Gastrocnemius medialis (tissue), 4 donors: ENCODE data around the gene SLCO1A2. TPM values are rescaled to one million over a fixed set of nuclear protein-coding genes. Genes with fewer than 3 reads are reported as not detected.

Source experiments
- ATAC-seq, 2 donors: fragments of 150-250 bp; one replicate each; pipeline ENCODE4 v1.9.1; 2016
- DNase-seq, 2 donors: peaks; one replicate each; pipeline ENCODE4 v3.0.0-alpha.2; 2019
- H3K27ac ChIP-seq, 4 donors: fragments of 200-600 bp; sonication (generic); 1 replicate in 1 of 4; 2 replicates in 3 of 4; pipeline ENCODE4 v1.5.1; 2016 to 2018; ENCODE audit warnings: mild to moderate bottlenecking in 2 of 4, moderate library complexity in 1 of 4
- H3K27me3 ChIP-seq, 3 donors: fragments of 200-600 bp; sonication (generic) in 2 of 3; 1 replicate in 1 of 3; 2 replicates in 2 of 3; pipeline versions ENCODE4 v1.5.1 to v1.6.0; 2016 to 2019; ENCODE audit warnings: mild to moderate bottlenecking in 1 of 3, moderate library complexity in 1 of 3
- H3K36me3 ChIP-seq, 2 donors: fragments of 200-600 bp; sonication (generic) in 1 of 2; one replicate each; pipeline ENCODE4 v1.5.1; 2017 to 2018
- H3K4me1 ChIP-seq, 2 donors: fragments of 200-600 bp; sonication (generic) in 1 of 2; one replicate each; pipeline ENCODE4 v1.5.1; 2016 to 2017; ENCODE audit warnings: mild to moderate bottlenecking in 2 of 2
- H3K4me3 ChIP-seq, 4 donors: fragments of 200-600 bp; sonication (generic) in 3 of 4; 1 replicate in 1 of 4; 2 replicates in 3 of 4; pipeline ENCODE4 v1.5.1; 2016 to 2019; ENCODE audit warnings: mild to moderate bottlenecking in 2 of 4
- H3K9me3 ChIP-seq, 3 donors: fragments of 200-600 bp; sonication (generic) in 2 of 3; 1 replicate in 1 of 3; 2 replicates in 2 of 3; pipeline ENCODE4 v1.5.1; 2016 to 2019
- POLR2A ChIP-seq, 2 donors: fragments of 450-650 bp; IDR thresholded peaks; one replicate each; pipeline ENCODE4 v1.6.1; 2017; ENCODE audit warnings: antibody characterized with exemption in 2 of 2, mild to moderate bottlenecking in 2 of 2, moderate library complexity in 2 of 2
- in situ Hi-C, 4 donors: fragments of 200-750 bp; cut with MboI; loops; one replicate each; pipeline versions ENCODE4 v1.15.0 to v1.8.0; 2017; ENCODE audit warnings: low sequenced_read_pairs in 4 of 4
- intact Hi-C: fragments of 100-400 bp; cut with DNase I; formaldehyde crosslinking; loops from one replicate; pipeline ENCODE4 v1.15.1; 2023; ENCODE audit warnings: low total_unique reads
- total RNA-seq, 4 donors: library from RNA; depleted of rRNA; stranded (reverse); fragments of >200 nt; gene quantifications; one replicate each; pipeline versions ENCODE4 v1.1.0 to v1.2.3, GENCODE V29; 2016
- TF ChIP-seq, protein P1 (sequence below), 5 experiments: fragments of 450-650 bp in 3 of 5; fragments of 200-600 bp in 2 of 5; sonication (generic) in 2 of 5; IDR thresholded peaks in 4 of 5; conservative IDR thresholded peaks in 1 of 5; 1 replicate in 4 of 5; 2 replicates in 1 of 5; pipeline ENCODE4 v1.5.1; 2016 to 2019; ENCODE audit warnings: antibody characterized with exemption in 5 of 5, mild to moderate bottlenecking in 3 of 5, moderate library complexity in 3 of 5

Gene SLCO1A2
- total RNA-seq, 4 donors from 2014 or later, result not detected

- in situ Hi-C loops, result loop anchor here in 1 of 4 donors (25.0 kb wide), 1 partner anchor 100 kb away; no protein-coding TSS in a partner anchor
- DNase-seq, result no peak
- Histone ChIP-seq H3K27ac (no peak overlapping the region), H3K27me3 (no peaks in the 10 kb centered on the region), H3K9me3 (no peaks in the 10 kb centered on the region), H3K4me1 (no peaks in the 10 kb centered on the region), H3K4me3 (no peak overlapping the region), H3K36me3 (no peaks in the 10 kb centered on the region)
- intact Hi-C loops, result no loop called here
- TF ChIP-seq, protein P1, sequence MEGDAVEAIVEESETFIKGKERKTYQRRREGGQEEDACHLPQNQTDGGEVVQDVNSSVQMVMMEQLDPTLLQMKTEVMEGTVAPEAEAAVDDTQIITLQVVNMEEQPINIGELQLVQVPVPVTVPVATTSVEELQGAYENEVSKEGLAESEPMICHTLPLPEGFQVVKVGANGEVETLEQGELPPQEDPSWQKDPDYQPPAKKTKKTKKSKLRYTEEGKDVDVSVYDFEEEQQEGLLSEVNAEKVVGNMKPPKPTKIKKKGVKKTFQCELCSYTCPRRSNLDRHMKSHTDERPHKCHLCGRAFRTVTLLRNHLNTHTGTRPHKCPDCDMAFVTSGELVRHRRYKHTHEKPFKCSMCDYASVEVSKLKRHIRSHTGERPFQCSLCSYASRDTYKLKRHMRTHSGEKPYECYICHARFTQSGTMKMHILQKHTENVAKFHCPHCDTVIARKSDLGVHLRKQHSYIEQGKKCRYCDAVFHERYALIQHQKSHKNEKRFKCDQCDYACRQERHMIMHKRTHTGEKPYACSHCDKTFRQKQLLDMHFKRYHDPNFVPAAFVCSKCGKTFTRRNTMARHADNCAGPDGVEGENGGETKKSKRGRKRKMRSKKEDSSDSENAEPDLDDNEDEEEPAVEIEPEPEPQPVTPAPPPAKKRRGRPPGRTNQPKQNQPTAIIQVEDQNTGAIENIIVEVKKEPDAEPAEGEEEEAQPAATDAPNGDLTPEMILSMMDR (IDR thresholded peaks at IDR 0.05 in 4 of 5, conservative IDR thresholded peaks at IDR 0.05 in 1 of 5), result no peak
- no peak for TF ChIP-seq POLR2A (IDR thresholded peaks at IDR 0.05)
- no peak for ATAC-seq
These were observed 2.7 kb upstream of the SLCO1A2 start for GRCh38 chr12:21337453-21337852.

DNA sequence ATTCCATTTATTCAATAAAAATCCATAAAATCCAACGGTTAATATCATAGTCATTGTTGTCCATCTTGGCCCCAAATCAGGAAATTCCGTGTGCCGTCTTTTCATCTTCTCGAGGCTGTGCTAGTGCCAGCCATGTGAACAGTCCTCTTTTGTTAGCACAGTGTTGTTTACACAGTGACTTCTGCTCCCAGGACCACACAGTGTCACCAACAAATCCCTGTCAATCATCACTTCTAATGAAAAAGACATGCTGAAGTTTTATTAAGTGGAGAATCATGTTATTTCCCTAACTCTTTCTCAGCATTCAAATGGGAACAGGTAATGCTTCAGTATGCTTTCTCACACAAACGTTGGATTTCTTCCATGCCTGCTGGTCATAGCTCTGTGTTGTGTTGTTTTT lies 1.9 kb upstream of the SLCO1A2 start:
- Histone ChIP-seq H3K27me3 (no peaks in the 10 kb centered on the region), H3K4me3 (no peak overlapping the region), H3K9me3 (no peaks in the 10 kb centered on the region), H3K4me1 (no peaks in the 10 kb centered on the region), H3K27ac (no peak overlapping the region), H3K36me3 (no peaks in the 10 kb centered on the region)
- TF ChIP-seq, protein P1 (IDR thresholded peaks at IDR 0.05 in 4 of 5, conservative IDR thresholded peaks at IDR 0.05 in 1 of 5), result no peak
- no peak for TF ChIP-seq POLR2A (IDR thresholded peaks at IDR 0.05)
- in situ Hi-C loops (loop anchor here in 1 of 4 donors (25.0 kb wide), 1 partner anchor 99 kb away; no protein-coding TSS in a partner anchor), intact Hi-C loops (no loop called here)
- ATAC-seq (no peak), DNase-seq (no peak)

DNA sequence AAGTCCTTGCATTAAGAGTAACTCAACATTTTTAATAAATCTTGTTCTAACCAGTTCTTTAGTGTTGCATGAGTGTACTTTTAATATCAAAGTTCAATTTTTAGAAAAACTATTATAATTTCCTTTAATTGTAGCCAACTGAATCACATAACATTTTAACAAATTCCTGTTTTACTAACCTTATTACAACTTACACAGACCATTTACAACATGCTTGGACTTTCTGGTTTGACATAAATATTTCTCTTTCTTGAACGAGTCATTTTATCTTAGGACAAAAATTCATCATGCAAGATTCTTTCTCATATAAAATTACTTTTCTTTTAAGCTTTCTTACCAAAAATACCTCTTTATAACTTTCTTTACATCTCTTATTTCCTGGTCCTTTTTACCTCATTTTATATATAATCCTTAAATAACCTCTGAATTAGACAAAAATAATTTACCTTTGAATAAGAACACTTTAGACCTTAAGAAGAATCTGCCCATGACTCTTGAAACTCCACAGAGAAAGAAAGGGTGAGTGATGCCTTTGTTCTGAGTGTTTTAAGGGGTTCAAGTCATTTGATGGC lies 3.9 kb downstream of the SLCO1A2 start:
- H3K27me3 ChIP-seq, result no peaks in the 10 kb centered on the region
- DNase-seq (no peak), ATAC-seq (no peak)
- H3K27ac ChIP-seq, result no peak overlapping the region
- no peaks in the 10 kb centered on the region for H3K4me1 ChIP-seq
- no peaks in the 10 kb centered on the region for H3K9me3 ChIP-seq
- intact Hi-C loops, result no loop called here
- H3K36me3 ChIP-seq, result no peaks in the 10 kb centered on the region
- TF ChIP-seq, protein P1 (IDR thresholded peaks at IDR 0.05 in 4 of 5, conservative IDR thresholded peaks at IDR 0.05 in 1 of 5), result no peak
- TF ChIP-seq POLR2A (IDR thresholded peaks at IDR 0.05), result no peak
- in situ Hi-C loops, result loop anchor here in 1 of 4 donors (25.0 kb wide), 1 partner anchor 93 kb away; no protein-coding TSS in a partner anchor
- no peak overlapping the region for H3K4me3 ChIP-seq

DNA sequence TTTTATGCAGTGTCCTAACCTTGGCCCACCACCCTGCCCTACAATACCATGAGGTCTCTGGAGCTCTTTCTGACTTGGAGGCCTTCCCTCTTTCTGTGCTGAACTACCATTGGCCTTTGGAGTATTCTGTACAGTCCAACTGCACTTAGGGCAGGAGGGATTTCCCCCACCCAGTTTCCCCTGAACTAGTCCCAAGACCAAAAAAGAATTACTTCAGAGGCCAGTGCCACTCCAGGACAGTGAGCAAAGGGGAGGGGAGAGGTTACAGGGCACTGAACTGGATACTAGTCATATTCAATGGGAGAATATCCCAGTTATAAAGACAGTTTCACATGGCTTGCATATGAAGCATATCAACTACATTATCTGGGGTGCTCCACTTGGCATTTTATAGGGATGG lies 6.1 kb downstream of the SLCO1A2 start:
- ATAC-seq (no peak), DNase-seq (no peak)
- intact Hi-C loops (no loop called here), in situ Hi-C loops (loop anchor here in 1 of 4 donors (25.0 kb wide), 1 partner anchor 91 kb away; no protein-coding TSS in a partner anchor)
- Histone ChIP-seq H3K4me3 (no peak overlapping the region), H3K27me3 (no peaks in the 10 kb centered on the region), H3K9me3 (no peaks in the 10 kb centered on the region), H3K27ac (no peak overlapping the region), H3K4me1 (no peaks in the 10 kb centered on the region), H3K36me3 (no peaks in the 10 kb centered on the region)
- TF ChIP-seq POLR2A (IDR thresholded peaks at IDR 0.05), result no peak
- TF ChIP-seq, protein P1 (IDR thresholded peaks at IDR 0.05 in 4 of 5, conservative IDR thresholded peaks at IDR 0.05 in 1 of 5), result no peak

DNA sequence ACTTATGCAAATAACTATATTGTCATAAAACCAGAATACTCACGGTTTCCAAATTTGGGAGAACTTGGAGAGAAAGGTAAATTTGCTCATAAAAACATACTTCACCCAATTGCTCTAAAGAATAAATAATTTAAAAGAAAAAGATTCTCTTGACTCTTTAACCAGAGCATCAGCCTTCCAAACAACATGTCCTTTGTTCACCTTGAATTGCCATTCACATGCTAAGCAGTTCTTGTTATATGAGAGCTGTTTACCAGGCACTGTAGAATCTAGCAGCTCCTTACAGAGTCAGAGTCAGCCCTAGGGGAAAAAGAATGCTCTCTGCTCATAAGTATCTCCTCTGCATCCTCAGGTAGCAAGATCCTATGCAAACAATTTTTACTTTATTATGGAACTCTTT lies 10.2 kb downstream of the SLCO1A2 start:
- intact Hi-C loops, result no loop called here
- TF ChIP-seq POLR2A (IDR thresholded peaks at IDR 0.05), result no peak
- TF ChIP-seq, protein P1 (IDR thresholded peaks at IDR 0.05 in 4 of 5, conservative IDR thresholded peaks at IDR 0.05 in 1 of 5), result no peak
- in situ Hi-C loops, result no loop called here

More for the DNA sequence above, 10.2 kb downstream of the SLCO1A2 start:
- no peaks in the 10 kb centered on the region for H3K9me3 ChIP-seq
- no peaks in the 10 kb centered on the region for H3K36me3 ChIP-seq
- no peak overlapping the region for H3K27ac ChIP-seq
- no peaks in the 10 kb centered on the region for H3K27me3 ChIP-seq
- no peak for DNase-seq
- no peak for ATAC-seq
- H3K4me1 ChIP-seq, result no peaks in the 10 kb centered on the region
- no peak overlapping the region for H3K4me3 ChIP-seq
